ENCODE results near the gene STK17B. TPM values are rescaled to one million over a fixed set of nuclear protein-coding genes. Genes with fewer than 3 reads are reported as not detected.

STK17B gene
- total and polyA plus RNA-seq, 2 of the 13 experiments (the other 11 are each of a cell fraction or from before 2014, with no cell fraction given), result 1.6 to 4.5 TPM

DNA sequence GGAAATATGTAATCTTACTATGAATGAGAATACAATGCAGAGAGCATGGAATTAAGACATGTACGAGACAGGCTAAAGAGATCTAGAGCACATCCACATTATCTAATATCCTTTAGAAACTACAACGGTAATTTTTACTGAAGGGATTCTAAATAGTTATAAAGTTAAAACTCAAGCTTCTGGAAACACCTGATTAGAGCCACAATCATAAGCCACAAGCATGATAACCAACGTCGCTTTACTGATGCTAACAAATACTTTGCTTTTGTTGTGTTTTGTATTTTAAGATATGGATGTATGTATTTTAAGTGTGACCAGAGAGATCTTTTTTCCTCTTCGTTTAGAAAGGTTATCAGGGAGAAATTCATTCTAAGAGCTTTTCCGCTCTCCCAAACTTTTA is 44.0 kb upstream of the STK17B start (continued):
- TF ChIP-seq, protein P1, sequence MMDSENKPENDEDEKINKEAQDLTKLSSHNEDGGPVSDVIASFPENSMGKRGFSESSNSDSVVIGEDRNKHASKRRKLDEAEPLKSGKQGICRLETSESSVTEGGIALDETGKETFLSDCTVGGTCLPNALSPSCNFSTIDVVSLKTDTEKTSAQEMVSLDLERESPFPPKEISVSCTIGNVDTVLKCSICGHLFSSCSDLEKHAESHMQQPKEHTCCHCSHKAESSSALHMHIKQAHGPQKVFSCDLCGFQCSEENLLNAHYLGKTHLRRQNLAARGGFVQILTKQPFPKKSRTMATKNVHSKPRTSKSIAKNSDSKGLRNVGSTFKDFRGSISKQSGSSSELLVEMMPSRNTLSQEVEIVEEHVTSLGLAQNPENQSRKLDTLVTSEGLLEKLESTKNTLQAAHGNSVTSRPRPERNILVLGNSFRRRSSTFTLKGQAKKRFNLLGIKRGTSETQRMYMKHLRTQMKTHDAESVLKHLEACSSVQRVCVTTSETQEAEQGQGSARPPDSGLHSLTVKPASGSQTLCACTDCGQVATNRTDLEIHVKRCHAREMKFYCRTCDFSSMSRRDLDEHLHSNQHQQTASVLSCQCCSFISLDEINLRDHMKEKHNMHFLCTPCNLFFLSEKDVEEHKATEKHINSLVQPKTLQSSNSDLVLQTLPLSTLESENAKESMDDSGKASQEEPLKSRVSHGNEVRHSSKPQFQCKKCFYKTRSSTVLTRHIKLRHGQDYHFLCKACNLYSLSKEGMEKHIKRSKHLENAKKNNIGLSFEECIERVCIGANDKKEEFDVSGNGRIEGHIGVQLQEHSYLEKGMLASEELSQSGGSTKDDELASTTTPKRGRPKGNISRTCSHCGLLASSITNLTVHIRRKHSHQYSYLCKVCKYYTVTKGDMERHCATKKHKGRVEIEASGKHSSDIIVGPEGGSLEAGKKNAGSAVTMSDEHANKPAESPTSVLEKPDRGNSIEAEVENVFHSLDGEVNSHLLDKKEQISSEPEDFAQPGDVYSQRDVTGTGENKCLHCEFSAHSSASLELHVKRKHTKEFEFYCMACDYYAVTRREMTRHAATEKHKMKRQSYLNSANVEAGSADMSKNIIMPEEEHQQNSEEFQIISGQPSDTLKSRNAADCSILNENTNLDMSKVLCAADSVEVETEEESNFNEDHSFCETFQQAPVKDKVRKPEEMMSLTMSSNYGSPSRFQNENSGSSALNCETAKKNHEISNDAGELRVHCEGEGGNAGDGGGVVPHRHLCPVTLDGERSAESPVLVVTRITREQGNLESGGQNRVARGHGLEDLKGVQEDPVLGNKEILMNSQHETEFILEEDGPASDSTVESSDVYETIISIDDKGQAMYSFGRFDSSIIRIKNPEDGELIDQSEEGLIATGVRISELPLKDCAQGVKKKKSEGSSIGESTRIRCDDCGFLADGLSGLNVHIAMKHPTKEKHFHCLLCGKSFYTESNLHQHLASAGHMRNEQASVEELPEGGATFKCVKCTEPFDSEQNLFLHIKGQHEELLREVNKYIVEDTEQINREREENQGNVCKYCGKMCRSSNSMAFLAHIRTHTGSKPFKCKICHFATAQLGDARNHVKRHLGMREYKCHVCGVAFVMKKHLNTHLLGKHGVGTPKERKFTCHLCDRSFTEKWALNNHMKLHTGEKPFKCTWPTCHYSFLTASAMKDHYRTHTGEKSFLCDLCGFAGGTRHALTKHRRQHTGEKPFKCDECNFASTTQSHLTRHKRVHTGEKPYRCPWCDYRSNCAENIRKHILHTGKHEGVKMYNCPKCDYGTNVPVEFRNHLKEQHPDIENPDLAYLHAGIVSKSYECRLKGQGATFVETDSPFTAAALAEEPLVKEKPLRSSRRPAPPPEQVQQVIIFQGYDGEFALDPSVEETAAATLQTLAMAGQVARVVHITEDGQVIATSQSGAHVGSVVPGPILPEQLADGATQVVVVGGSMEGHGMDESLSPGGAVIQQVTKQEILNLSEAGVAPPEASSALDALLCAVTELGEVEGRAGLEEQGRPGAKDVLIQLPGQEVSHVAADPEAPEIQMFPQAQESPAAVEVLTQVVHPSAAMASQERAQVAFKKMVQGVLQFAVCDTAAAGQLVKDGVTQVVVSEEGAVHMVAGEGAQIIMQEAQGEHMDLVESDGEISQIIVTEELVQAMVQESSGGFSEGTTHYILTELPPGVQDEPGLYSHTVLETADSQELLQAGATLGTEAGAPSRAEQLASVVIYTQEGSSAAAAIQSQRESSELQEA (CRISPR knock-in tag; IDR thresholded peaks at IDR 0.05; ENCODE audit: not compliant biosample characterization), result no peak

DNA sequence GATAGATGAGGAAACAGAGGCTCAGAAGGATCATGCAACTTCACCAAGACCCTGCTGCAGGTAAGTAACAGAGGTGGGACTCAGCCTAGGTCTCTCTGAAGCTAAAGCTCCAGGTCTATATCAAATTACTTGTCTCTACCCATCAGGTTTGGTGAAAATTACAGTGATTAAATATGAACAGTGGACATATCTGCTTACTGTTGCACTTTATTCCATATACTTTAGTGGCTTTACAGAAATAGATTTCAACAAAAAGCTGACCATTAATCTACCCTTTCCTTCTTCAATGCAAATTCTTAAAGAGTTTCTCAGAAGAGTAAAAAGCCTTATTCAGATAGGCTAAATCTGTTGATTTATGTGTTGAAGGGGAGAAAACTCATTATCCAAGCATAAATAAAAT is 42.8 kb upstream of the STK17B start:
- ChIA-PET POLR2A (no interaction called here), CTCF (ENCODE audit: low intra/inter-chr PET ratio, low total read pairs) (no interaction called here)
- no peak overlapping the region for H3K9ac ChIP-seq (ENCODE audit: insufficient read depth, low read depth, low read length)
- H3K36me3 ChIP-seq (replicated peaks in 1 of 2; ENCODE audit: control insufficient read depth in 1 of 2, insufficient read depth in 2 of 2, low read length in 2 of 2), result no peaks in the 10 kb centered on the region
- intact Hi-C loops (cut with micrococcal nuclease; ENCODE audit: unreplicated experiment), result no loop called here
- no peak overlapping the region for H2AFZ ChIP-seq (ENCODE audit: low read length)
- FAIRE-seq (no peak), DNase-seq (ENCODE audit: low spot score) (no peak), ATAC-seq (no peak)
- peaks cover 0 to 7% of the 10 kb centered on the region in 2 experiments; a peak in 1 of 5 replicates for H3K27me3 ChIP-seq (ENCODE audit: control insufficient read depth in 1 of 2, insufficient read depth in 2 of 2, low read length in 2 of 2)
- no peaks in the 10 kb centered on the region for H3K79me2 ChIP-seq (ENCODE audit: insufficient read depth, low read length)
- H3K4me1 ChIP-seq (ENCODE audit: insufficient read depth, low read length), result no peaks in the 10 kb centered on the region
- in situ Hi-C loops (cut with HindIII; ENCODE audit: extremely low pct_ligation_motif_present, low pct_unique_long_range_greater_than_20kb), result no loop called here
- no TSS peak for BruUV-seq (replicated peaks)
- H3K4me2 ChIP-seq (ENCODE audit: low read depth, low read length), result no peak overlapping the region
- no peaks in the 10 kb centered on the region for H3K9me3 ChIP-seq (ENCODE audit: low read length)
- TF ChIP-seq CBX2 (IDR thresholded peaks at IDR 0.05; ENCODE audit: low read depth, low read length) (no peak), CBX2 (CRISPR knock-in tag; IDR thresholded peaks at IDR 0.05; ENCODE audit: low read depth) (no peak), MAFF (IDR thresholded peaks at IDR 0.05; ENCODE audit: low read depth, low read length) (peak; percentile 16; the same call in 1 of the 2 replicates), CREB1 (IDR thresholded peaks at IDR 0.05) (no peak), CREB1 (CRISPR knock-in tag; IDR thresholded peaks at IDR 0.05) (no peak), ZNF136 (CRISPR knock-in tag; IDR thresholded peaks at IDR 0.05; ENCODE audit: low read depth) (no peak), MAFK (conservative IDR thresholded peaks at IDR 0.05 in 1 of 2, IDR thresholded peaks at IDR 0.05 in 1 of 2; ENCODE audit: low read length in 2 of 2) (peak in 1 of 2 experiments; percentile 76; a peak in 3 of 4 replicates), ZNF891 (CRISPR knock-in tag; IDR thresholded peaks at IDR 0.05) (no peak), JUN (CRISPR knock-in tag; IDR thresholded peaks at IDR 0.05) (no peak)
- H4K20me1 ChIP-seq (ENCODE audit: insufficient read depth, low read length), result no peaks in the 10 kb centered on the region
- H3K4me3 ChIP-seq (replicated peaks in 1 of 3; ENCODE audit: insufficient read depth in 1 of 3, low read depth in 2 of 3, low read length in 3 of 3), result no peak overlapping the region
- H3K27ac ChIP-seq (ENCODE audit: extremely low read length, insufficient read depth, low read length), result no peak overlapping the region

Measured in HepG2 (cell line).